Muscle of arm (tissue), 12 donors: Measurements from ENCODE around the gene RALGDS. TPM values are rescaled to one million over a fixed set of nuclear protein-coding genes. Genes with fewer than 3 reads are reported as not detected.

ENCODE experiments used
- DNase-seq: peaks from one replicate; pipeline ENCODE4 v3.0.0-alpha.2; 2013
- polyA plus RNA-seq, 12 donors: library from polyadenylated mRNA; unstranded; fragments of 120-200 nt; gene quantifications; one replicate each; pipeline ENCODE4 v1.2.1, GENCODE V29; 2013; ENCODE audit not compliant: insufficient read length in 12 of 12

The RALGDS gene
- polyA plus RNA-seq, 12 donors: 41.7 to 77.0 (median 51.7) TPM; not detected in 1

DNA sequence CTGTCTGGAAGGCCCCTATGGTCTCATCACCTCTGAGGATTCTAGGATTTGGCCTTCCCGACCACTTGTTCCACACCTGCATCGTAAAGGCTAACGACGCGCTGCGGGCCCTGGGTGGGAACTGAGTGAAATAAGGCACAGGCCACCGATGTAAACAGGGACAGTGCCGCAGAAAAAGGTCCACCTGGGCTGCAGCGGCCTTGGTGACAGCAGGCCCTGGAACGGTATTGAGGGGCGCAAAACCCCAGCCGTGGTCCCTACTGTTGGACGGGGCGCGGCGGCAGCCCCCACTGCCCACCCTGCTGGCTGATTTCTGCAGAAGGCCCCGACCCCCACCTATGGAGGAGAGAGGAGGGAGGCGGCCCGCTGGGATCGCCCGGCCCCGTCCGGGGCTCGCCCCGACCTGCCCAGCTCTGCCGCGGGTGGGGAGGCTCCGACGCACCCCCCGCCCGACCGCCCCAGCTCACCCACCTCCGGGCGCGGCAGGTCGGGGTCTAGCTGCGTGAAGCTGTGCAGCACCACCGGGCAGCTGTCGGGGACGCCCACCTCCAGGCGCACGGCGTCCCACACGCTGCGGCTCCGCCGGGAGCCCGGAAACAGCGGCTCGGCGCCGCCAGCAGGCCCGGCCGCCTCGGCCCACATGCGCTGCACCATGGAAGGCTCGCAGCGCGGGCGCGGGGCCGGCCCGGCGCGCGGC is 391 bp downstream of the RALGDS start:
- peak; percentile 35 for DNase-seq

DNA sequence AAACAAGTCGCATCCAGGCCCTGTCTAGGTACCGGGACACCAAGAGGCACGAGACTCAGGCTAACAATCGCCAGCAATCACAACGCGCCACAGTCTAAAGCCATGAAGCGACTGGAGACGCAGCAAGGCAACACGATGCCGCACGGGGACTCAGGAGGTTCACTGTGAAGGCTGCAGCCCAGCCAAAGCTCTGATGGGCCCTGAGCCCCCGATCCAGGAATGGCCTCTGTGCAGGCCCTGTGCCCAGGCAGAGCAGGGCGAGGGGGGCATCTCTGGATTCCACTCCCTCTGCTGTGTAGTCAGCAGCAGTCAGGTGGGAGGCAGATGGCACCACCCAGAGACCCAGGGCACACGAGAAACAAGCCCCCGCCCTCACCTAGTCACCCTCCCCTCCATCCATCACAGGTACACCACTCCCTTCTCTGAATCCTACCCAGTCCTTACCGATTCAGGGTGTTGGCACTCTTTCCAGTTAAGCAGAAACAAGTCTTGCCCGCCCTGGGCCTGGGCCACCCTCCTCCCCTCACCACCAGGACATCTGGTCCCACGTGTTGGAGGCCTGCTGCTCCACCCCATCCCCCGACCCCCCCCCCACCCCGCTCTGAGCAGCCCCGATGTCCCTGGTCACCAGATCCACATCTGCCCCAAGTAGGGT is 1.1 kb downstream of the RALGDS start:
- DNase-seq: peak; percentile 27

- peak; percentile 76 for DNase-seq
Observed at GRCh38 chr9:133119103-133119845, 1.8 kb downstream of the RALGDS start.

DNA sequence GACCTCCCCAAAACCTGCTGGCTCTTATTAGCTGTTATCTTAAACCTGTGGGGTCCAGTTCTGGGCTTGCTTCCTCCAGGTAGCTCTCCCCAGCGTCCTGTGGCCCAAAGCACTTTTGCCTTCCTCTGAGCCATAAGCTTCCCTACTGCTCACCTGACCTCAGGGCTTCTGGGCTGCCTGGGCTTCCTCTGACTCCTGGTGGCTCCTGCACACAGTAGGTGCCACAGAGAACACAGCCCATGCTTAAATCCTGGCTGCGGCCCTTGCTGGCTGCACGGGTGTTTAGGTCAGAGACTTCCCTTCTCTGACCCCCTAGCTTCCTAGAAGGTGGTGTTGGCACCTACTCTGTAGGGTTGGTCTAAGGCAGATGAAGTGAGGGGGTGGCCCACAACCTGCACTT is 2.5 kb downstream of the RALGDS start:
- DNase-seq: no peak

DNA sequence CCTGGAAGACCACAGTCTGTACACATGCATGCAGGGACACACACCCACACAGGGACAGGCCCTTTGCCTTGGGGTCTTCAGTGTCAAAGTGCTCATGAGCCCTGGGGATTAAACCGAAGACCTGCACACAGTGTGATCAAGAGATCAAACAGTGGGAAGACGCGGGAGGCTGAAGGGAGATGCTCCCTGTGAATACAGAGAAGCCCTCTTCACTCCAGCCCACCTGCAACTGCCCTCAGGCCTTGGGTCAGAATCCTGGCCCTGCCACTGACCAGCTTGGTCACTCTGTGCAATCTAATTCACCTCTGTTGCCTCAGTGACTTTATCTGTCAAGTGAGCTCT is 2.9 kb downstream of the RALGDS start:
- DNase-seq: no peak

DNA sequence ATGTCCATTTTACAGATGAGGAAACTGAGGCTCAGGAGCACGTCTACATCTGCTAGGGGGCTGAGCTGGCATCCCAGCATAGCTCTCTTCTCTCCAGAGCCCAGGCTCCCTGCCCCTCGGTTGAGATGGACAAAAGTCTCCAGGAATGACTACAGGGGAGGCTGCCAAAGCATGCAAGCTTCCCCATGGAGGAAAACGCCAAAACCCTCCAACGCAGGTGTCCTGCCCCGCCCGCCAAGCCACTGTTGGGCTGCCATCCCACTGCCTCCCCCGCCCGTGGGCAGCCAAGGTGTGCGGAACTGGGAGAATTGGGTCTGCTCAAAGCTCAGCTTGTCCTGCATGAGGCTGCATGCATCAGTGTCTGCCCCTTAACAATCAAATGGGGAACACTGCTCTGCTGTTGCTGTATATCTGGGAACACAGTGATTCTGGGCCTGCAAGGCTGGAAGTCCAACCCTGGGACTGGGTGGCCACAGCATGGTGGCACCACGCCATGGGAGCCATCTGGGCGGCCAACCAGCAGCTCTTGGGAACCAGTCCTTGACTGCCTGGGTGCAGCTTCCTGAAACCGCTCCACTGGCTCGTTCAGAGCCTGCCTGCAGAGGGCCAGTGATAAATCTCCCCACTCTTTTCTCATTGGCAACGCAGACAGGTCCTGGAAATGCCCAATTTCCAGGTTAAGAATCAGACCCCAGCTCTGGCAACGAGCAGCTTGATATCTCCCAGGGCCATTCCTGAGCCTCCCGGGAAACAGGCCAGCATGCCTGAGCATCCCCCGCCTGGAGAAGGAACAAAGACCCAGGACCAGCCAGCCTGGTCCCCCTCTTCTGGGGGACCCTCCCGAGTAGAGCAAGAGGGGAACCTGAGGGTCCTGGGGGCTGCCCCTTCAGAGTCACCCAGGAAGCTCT is 3.5 kb downstream of the RALGDS start:
- DNase-seq: no peak

DNA sequence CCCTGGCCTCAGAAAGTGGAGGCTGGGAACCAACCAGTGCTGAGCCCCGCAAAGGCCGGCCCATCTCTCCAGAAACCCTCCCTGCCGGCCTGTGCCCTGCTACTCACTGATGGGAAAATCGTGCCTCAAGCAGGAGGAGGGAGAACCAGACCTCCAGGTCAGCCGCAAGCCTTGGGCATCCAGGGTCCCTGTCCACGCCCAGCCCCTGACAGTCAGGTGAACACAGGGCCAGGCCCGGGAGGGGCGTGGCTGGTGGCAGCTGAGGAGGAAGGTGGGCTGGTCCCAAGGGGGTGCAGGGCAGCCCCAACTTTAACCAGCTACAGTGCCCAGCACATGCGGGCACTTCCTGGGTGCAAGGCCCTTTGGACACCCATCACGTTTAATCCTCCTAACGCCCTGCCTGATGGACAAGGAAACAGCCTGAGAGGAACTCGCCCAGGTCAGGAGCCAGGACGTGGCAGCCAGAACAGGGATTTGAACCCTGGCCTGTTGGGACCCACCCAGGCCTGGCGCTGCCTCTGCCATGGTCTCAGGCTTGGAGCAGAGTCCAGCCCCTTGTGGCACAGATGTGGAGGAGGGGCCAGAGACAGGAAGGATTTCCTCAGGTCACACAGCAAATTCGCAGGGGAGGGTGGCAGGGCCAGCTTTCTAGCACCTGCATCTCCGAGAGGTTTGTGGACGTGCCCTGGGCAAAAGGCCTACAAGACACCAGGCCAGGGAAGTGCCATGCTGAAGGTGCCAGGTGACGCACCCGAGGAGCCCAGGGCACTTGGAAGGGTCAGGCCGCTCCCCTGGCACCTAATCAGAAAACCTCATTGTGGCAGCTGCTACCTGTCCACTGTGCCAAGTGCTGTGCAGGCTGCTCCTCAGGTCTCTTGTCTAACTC is 4.5 kb downstream of the RALGDS start:
- no peak for DNase-seq

DNA sequence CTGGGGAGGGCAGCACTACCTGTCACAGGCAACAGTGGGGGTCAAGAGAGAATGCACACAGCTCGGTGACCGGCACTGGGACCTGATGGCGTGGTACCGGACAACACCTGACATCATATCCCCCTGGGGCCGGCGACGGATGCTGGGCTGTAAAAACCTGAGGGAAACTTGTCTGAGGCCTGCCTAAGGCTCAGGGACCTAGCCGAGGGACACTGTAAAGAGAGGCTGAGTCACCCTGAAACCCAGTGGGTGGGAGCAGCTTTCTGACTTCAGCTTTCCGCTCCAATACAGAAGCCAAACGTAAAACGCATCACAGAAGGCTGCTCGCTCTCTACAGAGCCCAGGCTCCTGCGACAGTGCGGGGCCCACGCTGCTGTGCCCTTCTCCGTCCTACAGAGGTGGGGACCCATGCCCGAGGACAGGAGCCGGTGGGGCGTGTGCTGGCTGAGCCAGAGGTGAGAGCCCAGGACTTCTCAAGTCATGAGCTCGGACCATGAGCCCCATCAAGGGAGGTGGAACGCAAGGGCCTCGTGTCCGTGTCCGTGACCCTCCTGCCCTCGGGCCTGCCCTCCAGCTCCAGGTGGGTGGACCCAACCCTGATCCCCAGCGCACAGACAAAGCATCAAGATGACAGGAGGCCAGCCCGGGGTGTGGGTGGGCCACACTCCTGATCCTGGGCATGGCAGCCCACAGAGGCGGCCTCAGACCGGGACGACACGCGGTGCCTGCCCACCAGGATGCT is 5.3 kb downstream of the RALGDS start:
- DNase-seq: no peak

- DNase-seq: no peak
Observed at GRCh38 chr9:133114886-133115603, 6.0 kb downstream of the RALGDS start.

DNA sequence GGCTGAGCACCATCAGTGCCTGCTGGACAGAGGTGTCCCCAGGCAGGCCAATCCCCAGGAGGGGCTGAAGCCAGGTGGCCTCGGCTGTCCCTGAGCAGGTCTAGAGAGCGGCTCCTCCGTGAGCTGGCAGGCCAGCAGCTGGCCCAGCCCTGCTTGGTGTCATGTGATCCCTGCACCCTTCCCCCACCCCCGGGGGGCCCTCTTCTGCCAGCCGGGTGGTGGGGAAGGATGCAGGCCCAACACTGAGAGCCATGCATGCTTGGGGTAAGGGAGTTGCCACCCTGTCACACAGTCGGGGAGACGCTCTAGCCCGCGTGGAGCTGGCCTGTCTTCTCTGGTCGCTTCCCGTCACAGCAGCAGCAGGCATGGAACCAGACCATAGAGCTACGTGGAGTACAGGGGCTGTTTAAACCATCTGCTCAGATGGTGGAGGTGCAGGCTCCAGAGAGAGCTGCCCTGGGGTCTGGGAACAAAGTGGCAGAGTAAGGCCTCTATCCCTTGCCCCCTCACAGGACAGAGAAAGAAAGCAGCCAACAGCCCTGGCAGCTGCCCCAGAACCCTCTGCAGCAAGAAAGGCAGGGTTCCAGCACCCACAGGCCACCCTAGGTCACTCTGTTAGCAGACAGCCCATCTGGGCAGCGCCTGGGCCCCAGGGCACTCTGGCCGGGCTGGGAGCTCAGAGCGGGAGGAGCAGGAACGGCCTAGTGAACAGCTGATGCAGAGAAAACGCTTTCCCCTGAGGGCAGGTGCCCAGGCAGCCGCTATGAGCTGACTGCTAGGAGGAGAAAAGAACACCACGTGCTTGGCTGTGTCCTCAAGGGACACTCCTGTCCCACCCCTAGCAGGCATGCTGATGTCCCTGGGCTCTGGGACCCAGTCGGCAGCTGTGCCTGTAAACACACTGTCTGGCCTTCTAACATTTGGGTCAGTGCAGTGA is 6.8 kb downstream of the RALGDS start:
- peak; percentile 32 for DNase-seq

GRCh38 chr9:133113163-133113948 is 7.7 kb downstream of the RALGDS start:
- no peak for DNase-seq

GRCh38 chr9:133112663-133113026 is 8.4 kb downstream of the RALGDS start:
- peak; percentile 29 for DNase-seq

- no peak for DNase-seq
Observed at GRCh38 chr9:133111808-133112662, 9.0 kb downstream of the RALGDS start.

- no peak for DNase-seq
Observed at GRCh38 chr9:133109931-133110650, 10.9 kb downstream of the RALGDS start.

DNA sequence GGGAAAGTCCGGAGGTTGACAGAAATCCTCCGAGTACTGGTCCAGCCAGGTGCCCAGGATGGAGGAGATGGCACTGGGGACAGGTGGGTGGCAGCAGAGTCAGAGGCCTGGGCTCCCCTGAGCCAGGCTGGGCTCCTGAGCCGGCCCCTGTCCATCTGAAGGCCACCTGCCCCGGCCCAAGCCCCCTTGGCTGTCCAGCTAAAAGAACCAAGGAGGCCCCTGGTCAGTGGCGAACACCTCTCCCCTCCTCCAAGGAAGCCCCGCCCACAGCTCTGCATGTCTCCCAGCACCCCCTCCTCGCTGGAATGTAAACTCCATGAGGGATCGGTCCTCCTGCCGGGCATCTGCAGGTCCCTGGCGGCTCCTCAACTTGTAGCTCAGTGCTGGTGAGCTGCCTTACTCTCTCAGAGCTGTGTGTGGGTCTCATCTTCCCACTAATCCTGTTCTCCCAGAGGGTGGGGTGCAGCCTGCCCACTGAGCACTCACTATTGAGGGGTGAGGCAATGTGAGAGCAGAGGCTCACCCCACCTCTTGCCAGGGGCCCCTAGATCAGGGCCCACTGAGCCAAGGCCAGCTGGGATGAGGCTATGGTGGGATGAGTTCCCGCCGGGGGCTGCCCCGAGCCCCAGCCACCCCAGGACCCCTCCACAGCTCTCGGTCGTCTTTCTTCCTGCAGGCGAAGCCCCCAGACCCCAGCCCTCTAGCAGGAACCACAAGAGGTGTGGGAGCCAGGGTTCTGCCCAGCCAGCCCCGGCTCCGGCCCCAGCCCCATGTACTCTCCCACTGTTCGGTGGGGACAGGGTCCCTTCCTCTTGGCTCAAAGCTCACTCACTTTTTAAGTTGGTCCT is 12.0 kb downstream of the RALGDS start:
- no peak for DNase-seq
